H9 (cell line): Measurements from ENCODE around the gene ENHO. TPM values are rescaled to one million over a fixed set of nuclear protein-coding genes. Genes with fewer than 3 reads are reported as not detected.

Experiments used
- DNase-seq: peaks from one replicate; pipeline ENCODE4 v3.0.0-alpha.2; 2017
- H2AFZ ChIP-seq: one replicate; pipeline ENCODE4 v1.6.1; 2013; ENCODE audit warnings: mild to moderate bottlenecking, low read length, control low read depth, moderate library complexity
- H2AK5ac ChIP-seq: 2 replicates; pipeline ENCODE4 v1.6.1; 2013; ENCODE audit warnings: low read length, control low read depth, mixed read lengths; ENCODE audit not compliant: insufficient read length
- H2BK120ac ChIP-seq: one replicate; pipeline ENCODE4 v1.6.1; 2013; ENCODE audit warnings: low read depth, mild to moderate bottlenecking, low read length, control low read depth, inconsistent platforms; ENCODE audit not compliant: poor library complexity, severe bottlenecking
- H2BK12ac ChIP-seq: 2 replicates; pipeline ENCODE4 v1.6.1; 2013; ENCODE audit warnings: low read length, control low read depth, mixed read lengths, low read depth; ENCODE audit not compliant: insufficient read length
- H2BK15ac ChIP-seq: 2 replicates; pipeline ENCODE4 v1.6.1; 2013; ENCODE audit warnings: low read depth, low read length, control low read depth
- H2BK20ac ChIP-seq: one replicate; pipeline ENCODE4 v1.6.1; 2013; ENCODE audit warnings: low read depth, mild to moderate bottlenecking, low read length, control low read depth, inconsistent platforms; ENCODE audit not compliant: poor library complexity, severe bottlenecking
- H2BK5ac ChIP-seq: 2 replicates; pipeline ENCODE4 v1.6.1; 2013; ENCODE audit warnings: low read length, control low read depth, mixed read lengths; ENCODE audit not compliant: insufficient read length
- H3K14ac ChIP-seq: 2 replicates; pipeline ENCODE4 v1.6.1; 2013; ENCODE audit warnings: low read length, control low read depth; ENCODE audit not compliant: insufficient read depth
- H3K18ac ChIP-seq: 2 replicates; pipeline ENCODE4 v1.6.1; 2013; ENCODE audit warnings: low read depth, mild to moderate bottlenecking, mixed read lengths, low read length, control low read depth; ENCODE audit not compliant: insufficient read length
- H3K23ac ChIP-seq: 2 replicates; pipeline ENCODE4 v1.6.1; 2013; ENCODE audit warnings: low read length, control low read depth, mixed read lengths, low read depth; ENCODE audit not compliant: insufficient read length
- H3K23me2 ChIP-seq: 2 replicates; pipeline ENCODE4 v1.6.1; 2013; ENCODE audit warnings: low read depth, mild to moderate bottlenecking, mixed read lengths, low read length, control low read depth; ENCODE audit not compliant: insufficient read length, poor library complexity, severe bottlenecking
- H3K27ac ChIP-seq: 2 replicates; pipeline ENCODE4 v1.5.1; 2013; ENCODE audit warnings: low read length, control low read depth, mixed read lengths, low read depth; ENCODE audit not compliant: insufficient read length
- H3K27me3 ChIP-seq: 2 replicates; pipeline ENCODE4 v1.6.1; 2013; ENCODE audit warnings: low read length, control low read depth, inconsistent platforms; ENCODE audit not compliant: insufficient read depth
- H3K4ac ChIP-seq: 2 replicates; pipeline ENCODE4 v1.6.1; 2013; ENCODE audit warnings: low read depth, mild to moderate bottlenecking, control low read depth, inconsistent platforms, low read length, moderate library complexity
- H3K4me1 ChIP-seq: 2 replicates; pipeline ENCODE4 v1.6.1; 2013; ENCODE audit warnings: low read length, control low read depth, inconsistent platforms; ENCODE audit not compliant: insufficient read depth
- H3K4me2 ChIP-seq: 2 replicates; pipeline ENCODE4 v1.6.1; 2013; ENCODE audit warnings: low read length, control low read depth, mixed read lengths; ENCODE audit not compliant: insufficient read length, insufficient read depth
- H3K56ac ChIP-seq: 2 replicates; pipeline ENCODE4 v1.6.1; 2013; ENCODE audit warnings: low read depth, mild to moderate bottlenecking, mixed read lengths, low read length, control low read depth; ENCODE audit not compliant: insufficient read length
- H3K79me1 ChIP-seq: 2 replicates; pipeline ENCODE4 v1.6.1; 2013; ENCODE audit warnings: low read depth, mild to moderate bottlenecking, moderate library complexity, low read length, control low read depth, inconsistent platforms; ENCODE audit not compliant: insufficient read depth, poor library complexity, severe bottlenecking
- H3K79me2 ChIP-seq: 2 replicates; pipeline ENCODE4 v1.6.1; 2013; ENCODE audit warnings: low read length, control low read depth, inconsistent platforms; ENCODE audit not compliant: insufficient read depth
- H3K9ac ChIP-seq: 2 replicates; pipeline ENCODE4 v1.6.1; 2013; ENCODE audit warnings: low read length, control low read depth, mixed read lengths; ENCODE audit not compliant: insufficient read length; ENCODE audit errors: extremely low read depth
- H3K9me3 ChIP-seq: one replicate; pipeline ENCODE4 v1.6.1; 2013; ENCODE audit warnings: low read depth, low read length, inconsistent platforms; ENCODE audit not compliant: control insufficient read depth
- H3T11ph ChIP-seq: one replicate; pipeline ENCODE4 v1.6.1; 2013; ENCODE audit warnings: mild to moderate bottlenecking, low read length, control low read depth, inconsistent platforms
- H4K20me1 ChIP-seq: one replicate; pipeline ENCODE4 v1.6.1; 2013; ENCODE audit not compliant: control insufficient read depth, insufficient read length, insufficient read depth
- H4K5ac ChIP-seq: 2 replicates; pipeline ENCODE4 v1.6.1; 2013; ENCODE audit warnings: low read depth, mild to moderate bottlenecking, mixed read lengths, low read length, control low read depth; ENCODE audit not compliant: insufficient read length
- H4K8ac ChIP-seq: replicated peaks from 2 replicates; pipeline ENCODE4 v1.6.1; 2013; ENCODE audit warnings: low read length, control low read depth, mixed read lengths, low read depth; ENCODE audit not compliant: insufficient read length
- H4K91ac ChIP-seq: 2 replicates; pipeline ENCODE4 v1.6.1; 2013; ENCODE audit warnings: low read depth, mild to moderate bottlenecking, moderate library complexity, mixed read lengths, low read length, control low read depth; ENCODE audit not compliant: insufficient read length
- H3K27ac Mint-ChIP-seq, 3 experiments: 2 replicates in 2 of 3; 3 replicates in 1 of 3; pipeline ENCODE4 v1.8.0; 2020 to 2021; ENCODE audit warnings: mixed read lengths in 3 of 3, mild to moderate bottlenecking in 1 of 3, moderate library complexity in 1 of 3
- H3K27me3 Mint-ChIP-seq: 2 replicates; pipeline ENCODE4 v1.8.0; 2021; ENCODE audit warnings: low read depth, mild to moderate bottlenecking, moderate library complexity, mixed read lengths
- H3K36me3 Mint-ChIP-seq, 3 experiments: 2 replicates in 2 of 3; 3 replicates in 1 of 3; pipeline ENCODE4 v1.8.0; 2020 to 2021; ENCODE audit warnings: low read depth in 3 of 3, mixed read lengths in 3 of 3; ENCODE audit not compliant: insufficient read depth in 1 of 3
- H3K4me1 Mint-ChIP-seq, 2 experiments: 2 replicates each; pipeline ENCODE4 v1.8.0; 2020; ENCODE audit warnings: mixed read lengths in 2 of 2
- H3K4me3 Mint-ChIP-seq, 2 experiments: 2 replicates in 1 of 2; 3 replicates in 1 of 2; pipeline ENCODE4 v1.8.0; 2020 to 2021; ENCODE audit warnings: mild to moderate bottlenecking in 2 of 2, mixed read lengths in 2 of 2, moderate library complexity in 1 of 2
- H3K9me3 Mint-ChIP-seq, 2 experiments: 2 replicates in 1 of 2; 3 replicates in 1 of 2; pipeline ENCODE4 v1.8.0; 2020; ENCODE audit warnings: mild to moderate bottlenecking in 2 of 2, mixed read lengths in 2 of 2, moderate library complexity in 1 of 2
- WGBS: extraction: QIAGEN DNeasy Blood & Tissue Kit; methylation state at CpG from one replicate; pipeline ENCODE4 v1.1.7; 2013; ENCODE audit warnings: missing lambda C conversion rate, low lambda C conversion rate, mixed read lengths; ENCODE audit not compliant: insufficient read length; ENCODE audit errors: extremely low coverage; 5-methylcytosine and 5-hydroxymethylcytosine counted together
- total RNA-seq: library from RNA; stranded (reverse); gene quantifications from 2 replicates; pipeline ENCODE4 v1.2.1, GENCODE V29; 2021
- TF ChIP-seq, protein P1 (sequence below): fragments of 200-600 bp; sonication (generic); conservative IDR thresholded peaks from 3 replicates; pipeline ENCODE4 v1.8.0; 2021; ENCODE audit warnings: antibody characterized with exemption, mild to moderate bottlenecking

ENHO gene
- total RNA-seq, 1 experiment from 2014 or later = 14.5 TPM

DNA sequence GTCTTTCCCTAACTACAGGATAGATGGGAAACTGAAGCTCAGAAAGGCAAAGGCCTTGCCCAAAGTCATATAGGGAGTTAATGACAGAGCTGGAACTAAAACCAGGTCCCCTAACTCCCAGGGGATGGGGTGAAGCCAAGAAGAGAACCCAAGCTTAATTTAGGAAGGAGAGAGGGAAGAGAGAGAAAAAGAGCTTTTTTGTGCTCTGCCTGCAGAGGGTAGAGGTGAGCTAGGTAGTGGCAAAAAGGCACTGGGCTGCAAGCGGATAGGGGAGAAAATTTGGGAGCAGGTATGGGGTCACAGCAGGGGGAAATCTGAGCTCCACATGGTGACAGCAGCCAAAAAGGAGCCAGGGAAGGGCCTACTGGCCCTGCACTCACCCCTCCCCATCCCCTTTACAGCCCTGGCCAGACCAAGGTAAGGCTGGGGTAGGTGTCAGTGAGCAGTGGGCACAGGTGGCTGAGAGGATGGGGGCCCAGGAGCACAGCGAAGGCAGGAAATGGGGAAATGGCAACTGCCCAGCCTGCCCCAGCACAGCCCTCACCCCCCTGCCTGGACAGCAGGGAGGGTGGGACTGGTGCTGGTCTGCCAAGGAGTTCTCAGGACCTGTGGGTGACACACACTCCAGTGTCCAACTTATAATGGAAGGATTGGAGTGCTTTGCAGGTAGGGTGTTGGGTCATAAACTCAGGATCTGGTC, 3.3 kb downstream of the ENHO start:
- Histone ChIP-seq H2AFZ (no peak overlapping the region), H3K18ac (no peak overlapping the region), H3K4ac (no peak overlapping the region), H3K4me1 (peaks cover 6% of the 10 kb centered on the region; the same call in 1 of the 2 replicates), H4K20me1 (peaks cover 4% of the 10 kb centered on the region), H2BK15ac (no peak overlapping the region), H3K14ac (no peak overlapping the region; the same call in 1 of the 2 replicates), H3K27me3 (no peaks in the 10 kb centered on the region; the same call in 1 of the 2 replicates), H2AK5ac (no peak overlapping the region), H3K4me2 (no peak overlapping the region), H4K8ac (no peak overlapping the region), H3K9ac (no peak overlapping the region), H3K79me1 (no peaks in the 10 kb centered on the region), H3K27ac (no peak overlapping the region), H3K56ac (no peak overlapping the region), H3K23ac (no peak overlapping the region), H3K23me2 (peaks cover 10% of the 10 kb centered on the region), H2BK120ac (no peak overlapping the region), H4K91ac (no peak overlapping the region), H2BK12ac (no peak overlapping the region), H2BK5ac (no peak overlapping the region), H3T11ph (no peak overlapping the region), H2BK20ac (no peak overlapping the region), H3K9me3 (no peaks in the 10 kb centered on the region), H4K5ac (no peak overlapping the region), H3K79me2 (no peaks in the 10 kb centered on the region)
- Mint-ChIP-seq H3K4me3 (no peak overlapping the region), H3K27me3 (peaks cover 33% of the 10 kb centered on the region), H3K36me3 (peaks cover 0 to 3% (median 0%) of the 10 kb centered on the region in 3 experiments; a peak in 1 of 7 replicates), H3K27ac (no peak overlapping the region), H3K9me3 (no peaks in the 10 kb centered on the region), H3K4me1 (peaks cover 10 to 15% of the 10 kb centered on the region in 2 experiments)
- DNase-seq = no peak
- no CpG with 5 or more reads among the region's 2 CpGs for WGBS
- TF ChIP-seq, protein P1, sequence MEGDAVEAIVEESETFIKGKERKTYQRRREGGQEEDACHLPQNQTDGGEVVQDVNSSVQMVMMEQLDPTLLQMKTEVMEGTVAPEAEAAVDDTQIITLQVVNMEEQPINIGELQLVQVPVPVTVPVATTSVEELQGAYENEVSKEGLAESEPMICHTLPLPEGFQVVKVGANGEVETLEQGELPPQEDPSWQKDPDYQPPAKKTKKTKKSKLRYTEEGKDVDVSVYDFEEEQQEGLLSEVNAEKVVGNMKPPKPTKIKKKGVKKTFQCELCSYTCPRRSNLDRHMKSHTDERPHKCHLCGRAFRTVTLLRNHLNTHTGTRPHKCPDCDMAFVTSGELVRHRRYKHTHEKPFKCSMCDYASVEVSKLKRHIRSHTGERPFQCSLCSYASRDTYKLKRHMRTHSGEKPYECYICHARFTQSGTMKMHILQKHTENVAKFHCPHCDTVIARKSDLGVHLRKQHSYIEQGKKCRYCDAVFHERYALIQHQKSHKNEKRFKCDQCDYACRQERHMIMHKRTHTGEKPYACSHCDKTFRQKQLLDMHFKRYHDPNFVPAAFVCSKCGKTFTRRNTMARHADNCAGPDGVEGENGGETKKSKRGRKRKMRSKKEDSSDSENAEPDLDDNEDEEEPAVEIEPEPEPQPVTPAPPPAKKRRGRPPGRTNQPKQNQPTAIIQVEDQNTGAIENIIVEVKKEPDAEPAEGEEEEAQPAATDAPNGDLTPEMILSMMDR = peak; percentile 43; the same call in 2 of the 3 replicates
